HG03060 (cell line): ENCODE data around the gene CLIP3.
"Not testable (repeated sequence)": the region's sequence is repeated elsewhere in the genome, so short reads cannot be mapped to it uniquely, and the experiment has no call there.

Source experiments
- ATAC-seq: cut with Tn5 transposase; IDR thresholded peaks from one replicate; pipeline ENCODE4 v1.9.1; 2021; ENCODE audit warnings: low read depth, moderate number of reproducible peaks; ENCODE audit not compliant: unreplicated experiment

Gene CLIP3, protein sequence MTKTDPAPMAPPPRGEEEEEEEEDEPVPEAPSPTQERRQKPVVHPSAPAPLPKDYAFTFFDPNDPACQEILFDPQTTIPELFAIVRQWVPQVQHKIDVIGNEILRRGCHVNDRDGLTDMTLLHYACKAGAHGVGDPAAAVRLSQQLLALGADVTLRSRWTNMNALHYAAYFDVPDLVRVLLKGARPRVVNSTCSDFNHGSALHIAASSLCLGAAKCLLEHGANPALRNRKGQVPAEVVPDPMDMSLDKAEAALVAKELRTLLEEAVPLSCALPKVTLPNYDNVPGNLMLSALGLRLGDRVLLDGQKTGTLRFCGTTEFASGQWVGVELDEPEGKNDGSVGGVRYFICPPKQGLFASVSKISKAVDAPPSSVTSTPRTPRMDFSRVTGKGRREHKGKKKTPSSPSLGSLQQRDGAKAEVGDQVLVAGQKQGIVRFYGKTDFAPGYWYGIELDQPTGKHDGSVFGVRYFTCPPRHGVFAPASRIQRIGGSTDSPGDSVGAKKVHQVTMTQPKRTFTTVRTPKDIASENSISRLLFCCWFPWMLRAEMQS

GRCh38 chr19:36032251-36033104 is at the start of gene CLIP3:
Gene CLIP3 (minus strand): TSS chr19:36032873. CDS start chr19:36032357, 516 bp downstream.
- no peak for ATAC-seq

- no peak for ATAC-seq
These were observed 49.2 kb upstream of the CLIP3 start for GRCh38 chr19:36081894-36082293.

GRCh38 chr19:36081385-36081784 is 48.7 kb upstream of the CLIP3 start:
- ATAC-seq: no peak

DNA sequence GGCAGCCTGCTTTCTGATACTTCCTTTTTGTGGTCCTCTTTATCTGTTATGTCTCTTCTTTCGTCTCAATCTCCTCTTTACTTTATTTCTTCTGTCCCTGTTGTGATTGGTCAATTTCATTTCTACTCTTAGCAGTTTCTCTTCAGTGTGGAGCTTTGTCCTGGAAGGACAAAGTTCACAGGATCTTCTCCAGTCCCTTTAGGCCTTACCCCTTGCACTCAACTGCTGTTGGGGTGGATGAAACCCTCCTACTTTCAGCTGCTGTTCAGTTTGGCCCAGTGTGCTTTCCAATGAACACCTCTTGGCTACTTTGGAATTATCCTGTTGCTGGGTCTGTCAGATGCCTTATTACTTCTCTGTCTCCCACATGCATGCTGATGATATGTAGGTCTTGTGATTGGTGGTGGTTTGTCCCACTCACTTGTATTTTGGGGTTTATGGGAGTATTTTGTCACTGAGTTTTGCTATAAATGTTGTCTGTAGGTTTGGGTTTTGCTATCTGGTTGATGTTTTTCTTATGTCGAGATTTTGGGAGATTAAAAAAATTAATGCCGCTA is 46.8 kb upstream of the CLIP3 start:
- no peak for ATAC-seq

DNA sequence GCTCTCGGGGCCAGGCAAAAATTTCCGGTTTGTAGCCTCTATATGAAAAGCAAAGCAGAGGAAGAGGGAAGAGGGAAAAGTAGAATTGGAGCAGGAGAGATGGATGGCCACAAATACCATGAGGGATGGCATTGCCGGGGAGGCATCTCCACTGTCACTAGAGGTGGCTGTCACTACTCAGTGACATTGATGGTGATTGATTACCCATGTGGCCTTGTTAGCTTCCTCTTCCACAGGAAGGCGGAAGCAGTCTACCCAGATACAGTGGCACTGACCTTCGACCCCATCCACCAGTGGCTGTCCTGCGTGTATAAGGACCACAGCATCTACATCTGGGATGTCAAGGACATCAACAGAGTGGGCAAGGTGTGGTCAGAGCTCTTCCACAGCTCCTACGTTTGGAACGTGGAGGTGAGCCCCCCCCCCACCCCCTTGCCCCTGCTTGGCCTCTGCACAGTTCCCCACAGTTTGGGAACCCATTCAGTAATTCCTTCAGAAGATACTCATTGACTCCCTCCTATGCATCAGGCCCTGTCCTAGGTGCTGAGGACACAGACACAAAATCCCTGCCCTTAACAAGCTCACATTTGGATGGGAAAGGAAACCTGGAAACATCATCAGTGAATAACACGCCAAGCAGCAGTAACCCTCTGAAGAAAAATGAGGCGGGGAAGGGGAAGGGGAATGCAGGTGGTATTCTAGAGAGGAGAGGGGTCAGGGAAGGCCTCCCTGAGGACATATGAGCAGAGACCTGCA is 40.6 kb upstream of the CLIP3 start:
- ATAC-seq: no peak

- ATAC-seq: no peak
These were observed 39.4 kb upstream of the CLIP3 start for GRCh38 chr19:36072081-36072480.

GRCh38 chr19:36068810-36069499 is 36.3 kb upstream of the CLIP3 start:
- not testable (repeated sequence) for ATAC-seq

- ATAC-seq: no peak
These were observed 35.0 kb upstream of the CLIP3 start for GRCh38 chr19:36067681-36068080.

GRCh38 chr19:36064826-36065225 is 32.2 kb upstream of the CLIP3 start:
- no peak for ATAC-seq

GRCh38 chr19:36061367-36061766 is 28.7 kb upstream of the CLIP3 start:
- ATAC-seq: no peak

- no peak for ATAC-seq
These were observed 27.8 kb upstream of the CLIP3 start for GRCh38 chr19:36060430-36060829.

GRCh38 chr19:36059180-36059910 is 26.7 kb upstream of the CLIP3 start:
- no peak for ATAC-seq

GRCh38 chr19:36058481-36059179 is 26.0 kb upstream of the CLIP3 start:
- no peak for ATAC-seq

DNA sequence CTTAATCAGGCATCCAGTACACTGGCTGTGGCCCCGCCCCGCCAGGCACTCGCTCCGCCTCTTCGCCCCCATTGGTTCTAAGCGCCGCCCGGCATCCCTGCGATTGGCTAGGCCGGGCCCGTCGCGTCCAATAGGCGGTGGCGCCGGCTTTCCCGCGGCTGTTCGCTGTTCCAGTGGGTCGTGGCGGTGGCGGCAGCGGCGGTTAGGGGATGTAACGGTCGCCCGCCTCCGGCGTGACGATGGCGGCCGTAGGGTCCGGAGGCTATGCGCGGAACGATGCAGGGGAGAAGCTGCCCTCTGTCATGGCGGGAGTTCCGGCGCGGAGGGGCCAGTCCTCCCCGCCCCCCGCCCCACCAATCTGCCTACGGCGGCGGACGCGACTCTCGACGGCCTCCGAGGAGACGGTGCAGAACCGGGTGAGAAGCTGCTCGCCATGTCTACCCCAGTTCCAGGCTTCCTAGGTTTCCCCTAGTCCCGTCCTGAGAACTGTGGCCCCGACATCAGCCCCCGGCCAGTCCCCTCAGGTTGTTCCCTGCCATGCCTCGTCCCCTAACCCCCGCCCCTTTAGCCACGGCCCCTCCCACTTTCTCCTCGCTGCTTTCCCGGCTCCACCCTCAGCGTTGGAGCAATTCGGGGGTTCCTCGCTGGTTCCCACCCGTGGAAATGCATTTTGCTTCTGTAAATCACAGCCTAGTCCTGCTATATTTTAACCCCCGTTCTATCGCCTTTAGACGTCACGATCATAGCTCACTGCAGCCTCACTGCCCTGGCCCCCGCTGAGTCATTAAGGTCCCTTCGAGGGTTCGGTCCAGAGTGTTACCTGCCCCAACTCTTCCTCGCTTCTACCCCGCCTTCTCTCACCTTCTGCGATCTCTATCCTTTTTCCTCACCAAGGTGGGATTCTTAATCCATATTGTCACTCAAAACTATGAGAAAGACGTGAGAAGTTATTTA is 22.3 kb upstream of the CLIP3 start, which contains the start of gene WDR62:
Gene WDR62, plus strand, starts transcription at position 165 of the 954 bp plus-strand sequence. Its CDS starts 75 bp downstream, at position 240.
- ATAC-seq: peak; percentile 44

GRCh38 chr19:36054119-36054732 is 21.6 kb upstream of the CLIP3 start, which contains the start of gene THAP8:
Gene THAP8 (minus strand): TSS chr19:36054285. CDS start chr19:36054217, 68 bp downstream.
- ATAC-seq: peak; percentile 70

DNA sequence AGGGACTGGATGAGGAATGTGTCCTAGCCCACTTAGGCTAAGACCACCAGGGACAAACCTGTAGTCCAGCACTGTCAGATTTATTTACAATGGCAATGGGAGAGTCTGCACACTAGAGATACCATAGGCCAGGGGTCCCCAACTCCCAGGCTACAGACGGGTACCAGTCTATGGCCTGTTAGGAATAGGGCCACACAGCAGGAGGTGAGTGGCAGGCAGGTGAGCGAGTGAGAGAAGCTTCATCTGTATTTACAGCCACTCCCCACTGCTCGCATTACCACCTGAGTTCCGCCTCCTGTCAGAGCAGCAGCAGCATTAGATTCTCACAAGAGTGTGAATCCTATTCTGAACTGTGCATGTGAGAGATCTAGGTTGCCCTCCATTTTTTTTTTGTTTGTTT is 19.0 kb upstream of the CLIP3 start:
- no peak for ATAC-seq

DNA sequence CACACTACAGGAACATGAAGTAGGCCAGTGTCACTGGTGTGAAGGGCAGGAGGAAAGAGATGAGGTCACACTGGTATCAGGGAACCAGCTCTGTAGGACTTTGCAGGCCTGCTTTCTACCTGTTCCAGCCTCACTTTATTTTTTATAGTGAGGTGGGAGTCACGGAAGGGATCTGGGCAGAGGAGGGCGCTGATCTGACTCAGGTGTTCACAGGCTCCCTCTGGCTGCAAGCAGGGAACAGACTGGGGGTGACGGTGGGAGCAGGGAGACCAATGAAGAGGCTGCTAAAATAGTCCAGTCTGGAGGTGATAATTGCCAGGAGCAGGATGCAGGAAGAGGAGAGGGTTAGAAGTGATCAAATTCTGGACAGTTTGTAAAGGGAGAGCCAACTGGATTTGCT is 18.6 kb upstream of the CLIP3 start:
- no peak for ATAC-seq
